Fibroblast of skin of right biceps (primary cell): ENCODE results near the gene AGRP.

Source experiments
- DNase-seq: peaks from one replicate; pipeline ENCODE4 v3.0.0-alpha.2; 2013

Gene AGRP

GRCh38 chr16:67463059-67463458 is 20.3 kb downstream of the AGRP start:
- no peak for DNase-seq

- no peak for DNase-seq
Measured at GRCh38 chr16:67462279-67462655, 21.1 kb downstream of the AGRP start.

DNA sequence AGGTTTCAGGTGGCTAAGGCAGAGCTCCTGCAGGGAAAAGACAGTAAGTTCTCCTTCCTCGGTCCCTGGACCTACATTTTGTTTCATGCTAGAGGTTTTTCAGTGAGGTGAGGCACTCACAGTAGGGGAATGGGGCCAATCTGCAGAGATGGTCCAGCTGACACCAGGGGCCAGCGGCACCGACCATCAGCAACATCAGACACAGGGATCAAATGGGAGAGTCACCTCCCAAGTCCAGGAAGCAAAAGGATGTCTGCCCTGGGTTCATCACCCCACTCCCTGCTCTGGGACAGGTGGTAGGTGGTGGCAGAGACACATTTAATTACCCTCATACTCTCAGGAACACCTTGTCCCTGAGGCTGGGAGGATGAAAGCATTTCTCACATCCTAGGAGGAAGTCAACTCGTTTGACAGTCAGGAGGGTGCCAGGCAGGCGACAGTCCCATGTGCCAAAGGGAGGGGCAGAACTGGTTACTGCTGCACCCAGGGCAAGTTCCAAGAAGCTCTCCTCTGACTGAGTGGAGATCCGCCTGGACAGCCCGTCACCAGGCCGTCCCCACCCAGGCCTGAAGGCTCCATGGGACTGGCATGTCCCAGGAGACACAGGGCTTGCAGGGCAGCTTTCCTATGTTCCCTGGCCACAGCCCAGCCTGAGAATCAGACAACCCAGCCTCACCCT is 21.6 kb downstream of the AGRP start:
- no peak for DNase-seq

GRCh38 chr16:67460961-67461360 is 22.4 kb downstream of the AGRP start:
- no peak for DNase-seq

DNA sequence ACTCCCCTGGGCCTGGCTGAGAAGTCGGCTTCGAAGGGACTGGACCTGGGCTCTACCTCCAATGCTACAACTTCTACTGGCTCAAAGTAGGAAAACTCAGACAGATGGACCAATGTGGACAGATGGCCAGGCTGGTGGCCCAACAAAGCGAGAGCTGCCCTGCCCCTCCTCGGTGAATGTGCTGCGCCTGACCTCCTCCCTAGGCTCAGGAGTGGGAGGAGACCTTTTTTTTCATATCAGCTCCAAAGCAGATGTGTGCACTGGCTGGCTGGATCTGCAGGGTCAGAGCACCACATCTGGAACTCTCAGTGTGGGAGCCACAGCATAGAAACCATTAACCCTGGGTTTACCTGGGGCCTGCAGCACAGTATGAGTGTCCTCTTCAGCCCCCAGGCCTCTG is 23.2 kb downstream of the AGRP start:
- no peak for DNase-seq

GRCh38 chr16:67459861-67460150 is 23.5 kb downstream of the AGRP start:
- no peak for DNase-seq

DNA sequence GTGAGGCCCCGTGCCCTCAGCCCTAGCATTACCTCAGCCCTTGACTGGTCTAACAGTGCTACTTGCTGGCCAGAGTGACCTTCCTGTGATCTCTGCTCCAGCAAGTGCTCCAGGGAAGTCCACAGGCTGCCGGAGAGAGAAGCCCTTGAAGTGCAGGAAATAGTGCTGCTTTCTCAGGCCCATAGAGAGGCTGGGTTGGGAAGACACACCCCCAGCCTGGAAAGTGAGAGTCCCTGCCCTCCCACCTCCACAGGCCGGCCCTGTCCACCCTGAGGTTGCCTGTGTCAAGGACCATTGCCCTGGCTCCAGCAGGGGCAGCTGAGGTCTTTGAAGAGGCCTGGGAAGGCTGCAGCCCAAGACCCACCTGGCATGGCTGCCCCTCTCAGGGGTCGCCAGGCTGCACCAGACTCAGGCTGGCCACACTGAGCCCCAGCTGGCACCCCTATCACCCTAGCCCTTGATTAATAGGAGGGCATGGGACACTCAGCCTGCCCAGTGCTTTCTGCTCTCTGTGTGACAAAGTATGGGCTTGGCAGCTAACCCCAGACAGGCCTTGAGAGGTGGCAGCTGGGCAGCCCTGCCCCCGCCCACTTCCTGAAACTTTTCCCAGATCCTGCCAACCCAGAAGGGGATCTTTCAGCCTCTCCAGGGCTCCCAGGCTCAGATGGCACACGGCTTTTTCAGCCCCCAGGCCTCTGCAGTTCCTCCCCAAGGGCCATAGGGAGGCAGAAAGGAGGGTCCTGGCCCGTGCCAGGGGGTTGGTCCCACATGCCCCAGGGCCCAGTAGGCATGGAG is 24.1 kb downstream of the AGRP start:
- DNase-seq = no peak

DNA sequence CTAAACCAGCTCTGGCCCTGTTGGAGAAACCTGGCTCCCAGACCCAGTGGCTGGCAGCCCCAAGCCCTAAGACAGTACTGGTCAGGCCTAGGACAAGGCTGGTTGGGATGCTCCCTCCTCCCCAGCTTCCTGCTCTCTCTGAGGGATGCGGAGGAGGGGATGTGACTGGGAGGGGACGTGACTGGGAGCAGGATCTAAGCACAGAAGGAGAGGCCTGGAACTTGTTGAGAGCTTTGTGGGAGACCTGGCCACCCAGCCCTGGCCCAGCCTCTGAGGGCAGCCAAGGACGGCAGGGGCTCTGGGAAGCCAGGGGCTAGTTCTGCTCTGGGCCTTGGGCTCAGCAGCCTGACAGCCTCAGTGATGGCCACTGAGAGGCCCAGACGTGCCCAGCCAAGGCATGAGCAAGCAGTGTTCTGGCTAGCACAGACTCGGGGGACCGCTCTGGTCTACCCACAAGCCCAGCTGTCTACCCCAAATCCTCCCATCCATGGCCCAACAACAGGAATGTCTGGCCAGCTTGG is 25.2 kb downstream of the AGRP start:
- peak; percentile 60 for DNase-seq

DNA sequence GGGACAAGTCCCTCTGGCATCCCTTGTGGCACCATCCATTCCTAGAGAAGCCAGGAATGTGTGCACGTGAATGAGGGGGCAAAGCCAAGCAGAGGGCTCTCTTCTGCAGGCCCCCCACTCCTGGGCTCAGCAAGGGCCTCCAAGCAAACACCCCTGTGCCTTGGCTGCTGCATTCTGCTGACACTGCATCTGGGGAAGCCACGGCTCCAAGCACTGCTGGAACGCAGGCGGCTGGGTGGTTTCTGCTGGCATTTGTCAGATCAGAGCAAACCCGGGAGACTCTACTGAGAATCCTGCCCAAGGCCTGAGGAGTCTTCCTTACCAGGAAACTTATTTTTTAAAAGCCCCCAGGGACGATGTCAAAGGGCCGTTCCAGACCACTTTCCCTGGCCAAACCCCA is 25.7 kb downstream of the AGRP start:
- DNase-seq = no peak

- DNase-seq = no peak
Measured at GRCh38 chr16:67456391-67457081, 26.8 kb downstream of the AGRP start.

DNA sequence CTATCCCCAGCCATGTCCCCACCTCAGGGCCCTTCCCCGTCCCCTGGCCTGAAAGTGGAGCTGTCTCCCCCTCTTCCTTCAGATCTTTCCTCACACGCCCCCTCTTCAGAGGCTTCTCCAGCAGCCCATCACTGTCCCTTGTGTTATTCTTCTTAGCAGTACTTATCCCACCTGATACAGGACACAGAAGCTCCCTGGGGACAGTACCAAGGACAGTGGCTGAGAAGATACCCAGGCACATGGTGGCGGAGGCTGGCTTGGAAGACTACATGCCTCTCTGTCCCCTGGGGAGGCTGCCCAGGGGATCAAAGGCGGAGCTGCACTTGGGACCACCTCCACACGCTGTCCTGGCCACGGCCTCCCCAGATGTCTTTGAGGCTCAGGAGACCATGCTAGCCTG is 28.5 kb downstream of the AGRP start:
- no peak for DNase-seq

DNA sequence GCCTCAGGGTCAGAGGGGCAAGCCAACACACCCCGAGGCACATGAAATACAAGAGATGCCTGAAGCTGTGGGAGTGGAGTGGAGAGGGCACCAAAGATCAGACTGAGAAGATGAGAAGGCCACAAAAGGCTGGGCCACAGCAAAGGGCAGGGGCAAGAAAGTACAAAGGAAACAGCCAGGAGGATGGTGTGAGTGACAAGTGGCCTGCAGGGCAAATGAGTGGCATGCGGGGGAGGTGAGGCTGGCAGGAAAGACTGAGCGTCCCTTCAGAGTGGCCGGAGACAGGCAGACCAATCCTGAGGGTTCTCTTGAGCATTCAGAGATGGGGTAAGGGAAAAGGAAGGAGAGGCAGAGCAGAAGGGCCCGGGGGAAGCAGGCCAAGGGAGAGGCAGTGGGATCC is 29.2 kb downstream of the AGRP start:
- DNase-seq = no peak

GRCh38 chr16:67451704-67452435 is 31.5 kb downstream of the AGRP start:
- DNase-seq = no peak

- no peak for DNase-seq
Measured at GRCh38 chr16:67451061-67451703, 32.2 kb downstream of the AGRP start.

DNA sequence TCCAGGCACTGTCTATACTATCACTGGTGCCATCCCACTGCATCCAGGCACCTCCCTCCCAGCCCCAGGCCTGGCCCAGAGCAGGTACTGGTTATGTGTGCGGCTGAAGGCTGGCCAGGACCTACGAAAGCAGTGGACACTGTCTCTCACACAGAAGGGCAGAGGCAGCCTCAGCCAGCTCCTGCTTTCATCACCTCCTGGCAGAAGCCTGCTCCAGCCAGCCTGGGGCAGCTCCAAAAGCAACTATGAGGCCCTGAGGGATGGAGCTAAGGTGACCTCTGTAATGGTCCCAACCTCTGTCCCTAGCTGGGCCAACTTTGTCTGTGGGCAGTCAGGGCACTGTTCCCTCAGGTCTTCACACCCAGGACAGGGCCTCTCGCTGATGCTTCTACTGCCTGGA is 33.6 kb downstream of the AGRP start:
- DNase-seq = no peak

GRCh38 chr16:67449336-67449735 is 34.0 kb downstream of the AGRP start:
- no peak for DNase-seq

GRCh38 chr16:67448580-67448979 is 34.8 kb downstream of the AGRP start:
- no peak for DNase-seq

- peak; percentile 27 for DNase-seq
Measured at GRCh38 chr16:67447508-67448076, 35.8 kb downstream of the AGRP start.

GRCh38 chr16:67446968-67447507 is 36.3 kb downstream of the AGRP start:
- DNase-seq = no peak

GRCh38 chr16:67445913-67446907 is 37.1 kb downstream of the AGRP start:
- no peak for DNase-seq

- no peak for DNase-seq
Measured at GRCh38 chr16:67445441-67445912, 37.9 kb downstream of the AGRP start.
